H1 (cell line): ENCODE measurements around the gene ARHGEF6. TPM values are rescaled to one million over a fixed set of nuclear protein-coding genes. Genes with fewer than 3 reads are reported as not detected.

Source experiments
- CTCF ChIA-PET: fragments of 300-600 bp; sonication (Branson Sonifier 250); formaldehyde crosslinking; loops from one replicate; lab custom pipeline; 2021; ENCODE audit not compliant: partially characterized antibody; lab: Charles Lee
- POLR2A ChIA-PET: fragments of 300-600 bp; sonication (Branson Sonifier 250); formaldehyde crosslinking; loops from one replicate; lab custom pipeline; 2021; ENCODE audit warnings: inconsistent platforms; ENCODE audit not compliant: partially characterized antibody; lab: Charles Lee
- DNase-seq, 2 experiments: peaks; one replicate each; pipeline versions ENCODE4 v3.0.0 to v3.0.0-alpha.2; 2010 to 2022; ENCODE audit warnings: low spot score in 2 of 2, low read depth in 1 of 2, mixed read lengths in 1 of 2
- FAIRE-seq: peaks from 2 replicates; lab custom pipeline; 2011; peaks lifted over from hg19 to GRCh38; lab: Jason Lieb, UNC
- H2AFZ ChIP-seq: 2 replicates; pipeline ENCODE4 v1.8.1; 2012; ENCODE audit warnings: low read length, inconsistent platforms
- H2AK5ac ChIP-seq: 2 replicates; pipeline ENCODE4 v1.6.1; 2013; ENCODE audit warnings: low read depth, low read length
- H2BK120ac ChIP-seq: replicated peaks from 2 replicates; pipeline ENCODE3; 2013; ENCODE audit warnings: low read depth, low read length, inconsistent platforms
- H2BK12ac ChIP-seq: 2 replicates; pipeline ENCODE4 v1.6.1; 2013; ENCODE audit warnings: low read depth, low read length
- H2BK15ac ChIP-seq: 2 replicates; pipeline ENCODE4 v1.6.1; 2013; ENCODE audit warnings: low read length
- H2BK20ac ChIP-seq: 2 replicates; pipeline ENCODE4 v1.6.1; 2013; ENCODE audit warnings: low read length
- H2BK5ac ChIP-seq: 2 replicates; pipeline ENCODE4 v1.6.1; 2013; ENCODE audit warnings: low read depth, low read length
- H3K14ac ChIP-seq: 2 replicates; pipeline ENCODE4 v1.6.1; 2013; ENCODE audit warnings: inconsistent platforms; ENCODE audit not compliant: insufficient read length
- H3K18ac ChIP-seq: 2 replicates; pipeline ENCODE4 v1.6.1; 2013; ENCODE audit warnings: low read length; ENCODE audit errors: extremely low read depth
- H3K23ac ChIP-seq: 2 replicates; pipeline ENCODE4 v1.6.1; 2013; ENCODE audit warnings: inconsistent platforms; ENCODE audit not compliant: insufficient read length
- H3K23me2 ChIP-seq: 2 replicates; pipeline ENCODE4 v1.6.1; 2013; ENCODE audit warnings: low read depth, low read length
- H3K27ac ChIP-seq: 2 replicates; pipeline ENCODE4 v1.6.1; 2011; ENCODE audit warnings: low read depth, low read length, inconsistent platforms
- H3K27me3 ChIP-seq, 4 experiments: replicated peaks in 1 of 4; 1 replicate in 1 of 4; 2 replicates in 3 of 4; pipeline versions ENCODE4 v1.6.1 to v1.8.1; 2011 to 2013; ENCODE audit warnings: low read length in 3 of 4, mild to moderate bottlenecking in 3 of 4, inconsistent platforms in 2 of 4, mixed read lengths in 2 of 4, moderate library complexity in 1 of 4; ENCODE audit not compliant: control insufficient read depth in 3 of 4, insufficient read depth in 3 of 4; ENCODE audit errors: extremely low read depth in 1 of 4
- H3K36me3 ChIP-seq, 4 experiments: 2 replicates each; pipeline versions ENCODE4 v1.6.1 to v1.8.1; 2011 to 2013; ENCODE audit warnings: mild to moderate bottlenecking in 4 of 4, low read length in 3 of 4, moderate library complexity in 2 of 4, control low read depth in 1 of 4, inconsistent platforms in 1 of 4; ENCODE audit not compliant: insufficient read depth in 4 of 4, control insufficient read depth in 2 of 4
- H3K4ac ChIP-seq: replicated peaks from 2 replicates; pipeline ENCODE3; 2013; ENCODE audit warnings: low read length, low read depth, mixed read lengths, inconsistent platforms; ENCODE audit not compliant: insufficient read length
- H3K4me1 ChIP-seq, 4 experiments: replicated peaks in 1 of 4; 1 replicate in 1 of 4; 2 replicates in 3 of 4; pipeline versions ENCODE4 v1.6.1 to v1.8.1; 2011 to 2013; ENCODE audit warnings: low read length in 3 of 4, inconsistent platforms in 2 of 4, mixed read lengths in 1 of 4; ENCODE audit not compliant: insufficient read depth in 4 of 4, control insufficient read depth in 3 of 4
- H3K4me2 ChIP-seq, 2 experiments: 2 replicates each; pipeline versions ENCODE4 v1.6.1 to v1.8.1; 2011 to 2013; ENCODE audit warnings: low read depth in 2 of 2, low read length in 2 of 2, control low read depth in 1 of 2, inconsistent platforms in 1 of 2, mild to moderate bottlenecking in 1 of 2; ENCODE audit not compliant: insufficient read depth in 1 of 2
- H3K4me3 ChIP-seq, 4 experiments: fragments of 200-600, 300-600 bp in 1 of 4; sonication (generic), shearing (Covaris generic), sonication (Bioruptor Twin) in 1 of 4; 2 replicates each; pipeline versions ENCODE4 v1.5.1 to v1.8.1; 2011 to 2016; ENCODE audit warnings: low read length in 4 of 4, low read depth in 3 of 4, control low read depth in 2 of 4, inconsistent platforms in 2 of 4, mild to moderate bottlenecking in 2 of 4, mixed read lengths in 1 of 4, moderate library complexity in 1 of 4; ENCODE audit not compliant: insufficient read depth in 2 of 4; ENCODE audit errors: extremely low read depth in 1 of 4
- H3K56ac ChIP-seq: replicated peaks from 2 replicates; pipeline ENCODE3; 2013; ENCODE audit warnings: low read depth, mild to moderate bottlenecking, mixed read lengths, low read length, inconsistent platforms; ENCODE audit not compliant: insufficient read length
- H3K79me1 ChIP-seq: 2 replicates; pipeline ENCODE4 v1.6.1; 2013; ENCODE audit warnings: low read depth, low read length, control low read depth
- H3K79me2 ChIP-seq, 2 experiments: 2 replicates each; pipeline versions ENCODE4 v1.6.1 to v1.8.1; 2012 to 2013; ENCODE audit warnings: low read length in 2 of 2, mild to moderate bottlenecking in 2 of 2, inconsistent platforms in 1 of 2; ENCODE audit not compliant: insufficient read depth in 2 of 2, control insufficient read depth in 1 of 2
- H3K9ac ChIP-seq, 4 experiments: replicated peaks in 1 of 4; 1 replicate in 1 of 4; 2 replicates in 3 of 4; pipeline versions ENCODE4 v1.6.1 to v1.8.1; 2011 to 2013; ENCODE audit warnings: low read depth in 3 of 4, low read length in 3 of 4, control low read depth in 2 of 4, mild to moderate bottlenecking in 2 of 4, moderate library complexity in 2 of 4, inconsistent platforms in 1 of 4; ENCODE audit errors: extremely low read depth in 1 of 4
- H3K9me3 ChIP-seq, 2 experiments: 2 replicates each; pipeline versions ENCODE4 v1.6.1 to v1.8.1; 2012 to 2013; ENCODE audit warnings: mild to moderate bottlenecking in 2 of 2, moderate library complexity in 2 of 2, control low read depth in 1 of 2, inconsistent platforms in 1 of 2, low read depth in 1 of 2, low read length in 1 of 2, mixed read lengths in 1 of 2; ENCODE audit not compliant: insufficient read depth in 2 of 2
- H4K20me1 ChIP-seq, 2 experiments: replicated peaks in 1 of 2; 2 replicates each; pipeline versions ENCODE3 to v1.8.1; 2011 to 2013; ENCODE audit warnings: inconsistent platforms in 2 of 2, low read length in 2 of 2, mild to moderate bottlenecking in 1 of 2; ENCODE audit not compliant: insufficient read depth in 2 of 2, control insufficient read depth in 1 of 2
- H4K5ac ChIP-seq: 2 replicates; pipeline ENCODE4 v1.6.1; 2013; ENCODE audit warnings: low read length, low read depth, mixed read lengths, inconsistent platforms; ENCODE audit not compliant: insufficient read length
- H4K8ac ChIP-seq: 2 replicates; pipeline ENCODE4 v1.8.0; 2013; ENCODE audit warnings: mild to moderate bottlenecking, moderate library complexity, low read length, inconsistent platforms; ENCODE audit not compliant: insufficient read depth; ENCODE audit errors: extremely low read depth
- H4K91ac ChIP-seq: replicated peaks from 2 replicates; pipeline ENCODE3; 2013; ENCODE audit warnings: low read length, mixed read lengths, inconsistent platforms; ENCODE audit not compliant: insufficient read length
- CEBPB ChIP-seq: IDR thresholded peaks from 2 replicates; pipeline ENCODE4 v1.6.1; 2012; ENCODE audit warnings: low read depth, low read length
- CREB1 ChIP-seq: IDR thresholded peaks from 2 replicates; pipeline ENCODE4 v1.6.1; 2012; ENCODE audit warnings: inconsistent platforms
- JUND ChIP-seq: IDR thresholded peaks from 2 replicates; pipeline ENCODE4 v1.6.1; 2011; ENCODE audit warnings: mild to moderate bottlenecking, improper control_type of control experiment, low read length
- MAFK ChIP-seq: IDR thresholded peaks from 2 replicates; pipeline ENCODE4 v1.6.1; 2012; ENCODE audit warnings: low read depth, mild to moderate bottlenecking, improper control_type of control experiment, low read length
- POLR2A ChIP-seq, 2 experiments: IDR thresholded peaks; 1 replicate in 1 of 2; 2 replicates in 1 of 2; pipeline ENCODE4 v1.6.1; 2011; ENCODE audit warnings: low read depth in 2 of 2, low read length in 2 of 2, mild to moderate bottlenecking in 2 of 2; ENCODE audit errors: control extremely low read depth in 1 of 2
- POLR2AphosphoS5 ChIP-seq: IDR thresholded peaks from 2 replicates; pipeline ENCODE4 v1.6.1; 2011; ENCODE audit warnings: low read depth, low read length
- SAP30 ChIP-seq: fragments of 300-600 bp; sonication (generic); IDR thresholded peaks from 2 replicates; pipeline ENCODE4 v1.7.1; 2012; ENCODE audit warnings: low read length, moderate library complexity, mild to moderate bottlenecking, inconsistent platforms; ENCODE audit not compliant: insufficient read depth, insufficient replicate concordance
- SP1 ChIP-seq: IDR thresholded peaks from 2 replicates; pipeline ENCODE4 v1.6.1; 2011; ENCODE audit warnings: low read depth, low read length
- ZNF274 ChIP-seq: IDR thresholded peaks from 2 replicates; pipeline ENCODE4 v1.7.0; 2012; ENCODE audit warnings: low read length, borderline replicate concordance; ENCODE audit errors: extremely low read depth
- WGBS, 2 experiments: shearing (Covaris generic) in 1 of 2; methylation state at CpG; one replicate each; pipeline versions ENCODE4 v1.1.6 to v1.1.7; 2013 to 2015; ENCODE audit warnings: low lambda C conversion rate in 2 of 2, mixed read lengths in 2 of 2, inconsistent platforms in 1 of 2, low coverage in 1 of 2, missing lambda C conversion rate in 1 of 2; ENCODE audit not compliant: insufficient replicate concordance in 2 of 2, insufficient coverage in 1 of 2, insufficient read length in 1 of 2; ENCODE audit errors: extremely low coverage in 1 of 2, missing lambda C conversion rate in 1 of 2; 5-methylcytosine and 5-hydroxymethylcytosine counted together
- polyA plus RNA-seq, 7 experiments: library from polyadenylated mRNA; depleted of rRNA in 3 of 7; stranded (reverse) in 5 of 7; unstranded in 2 of 7; fragments of >200 nt in 5 of 7; fragments of 200-250 nt in 2 of 7; gene quantifications; 1 replicate in 5 of 7; 2 replicates in 1 of 7; 4 replicates in 1 of 7; pipeline versions ENCODE4 v1.2.1 to v1.2.3, GENCODE V29; 2011 to 2013; ENCODE audit warnings: missing spikeins in 2 of 7, mixed read lengths in 2 of 7
- total RNA-seq: library from RNA; stranded (reverse); fragmentation: NEBNext Ultra II Directional; extraction: Animal tissue kit (Norgen Biotek cat#: 25700); gene quantifications from 2 replicates; pipeline ENCODE4 v1.2.1, GENCODE V29; 2021

Gene ARHGEF6
- total and polyA plus RNA-seq, 2 of the 8 experiments (the other 6 are each of a cell fraction or from before 2014, with no cell fraction given): 3.6 to 3.7 TPM

GRCh38 chrX:136814847-136815750, 34.4 kb upstream of the ARHGEF6 start:
- no peak overlapping the region for H2BK12ac ChIP-seq
- no peak overlapping the region for H3K27ac ChIP-seq
- H3K79me1 ChIP-seq: no peaks in the 10 kb centered on the region
- DNase-seq (no peak), FAIRE-seq (no peak)
- H2BK20ac ChIP-seq: no peak overlapping the region
- H2BK5ac ChIP-seq: no peak overlapping the region
- 96% methylated on average over 3 of the region's 3 CpGs; no CpG with 5 or more reads in 1 of the 2 experiments for WGBS, 2 experiments
- no peaks in the 10 kb centered on the region for H4K20me1 ChIP-seq
- no peak overlapping the region for H4K5ac ChIP-seq
- no peaks in the 10 kb centered on the region for H3K23me2 ChIP-seq
- H3K4me3 ChIP-seq: no peak overlapping the region
- no peaks in the 10 kb centered on the region for H3K79me2 ChIP-seq
- H3K14ac ChIP-seq: no peak overlapping the region
- no peak overlapping the region for H3K23ac ChIP-seq
- no peak overlapping the region for H4K91ac ChIP-seq
- CTCF ChIA-PET: no interaction called here
- H3K18ac ChIP-seq: no peak overlapping the region
- no peak overlapping the region for H3K4ac ChIP-seq
- no peak overlapping the region for H4K8ac ChIP-seq
- no peak overlapping the region for H3K9ac ChIP-seq
- H3K4me2 ChIP-seq: no peak overlapping the region
- no peak overlapping the region for H3K56ac ChIP-seq
- POLR2A ChIA-PET: no interaction called here
- H3K9me3 ChIP-seq: no peaks in the 10 kb centered on the region
- H2AFZ ChIP-seq: no peak overlapping the region
- TF ChIP-seq SAP30: no peak
- TF ChIP-seq JUND: no peak
- TF ChIP-seq ZNF274: no peak
- TF ChIP-seq CEBPB: no peak
- TF ChIP-seq SP1: no peak
- TF ChIP-seq CREB1: no peak
- TF ChIP-seq POLR2AphosphoS5: no peak
- no peak for TF ChIP-seq POLR2A (IDR thresholded peaks at IDR 0.05; ENCODE audit: control extremely low read depth in 1 of 2, low read depth in 2 of 2, low read length in 2 of 2)
- TF ChIP-seq MAFK: no peak
- H3K27me3 ChIP-seq: no peaks in the 10 kb centered on the region
- no peak overlapping the region for H2BK15ac ChIP-seq
- no peaks in the 10 kb centered on the region for H3K36me3 ChIP-seq
- no peak overlapping the region for H2AK5ac ChIP-seq
- H3K4me1 ChIP-seq: no peaks in the 10 kb centered on the region
- H2BK120ac ChIP-seq: no peak overlapping the region
